IPS-11a (cell line): ENCODE results near the gene AFTPH.

ENCODE experiments used
- H3K4me3 ChIP-seq: one replicate; pipeline ENCODE4 v1.5.1; 2013; ENCODE audit warnings: low read depth, low read length, control low read depth

AFTPH gene

GRCh38 chr2:64540615-64541014, 16.5 kb downstream of the AFTPH start:
- H3K4me3 ChIP-seq: no peak overlapping the region

GRCh38 chr2:64541547-64541946, 17.4 kb downstream of the AFTPH start:
- H3K4me3 ChIP-seq: no peak overlapping the region

GRCh38 chr2:64542071-64543007, 18.2 kb downstream of the AFTPH start:
- H3K4me3 ChIP-seq: no peak overlapping the region

- H3K4me3 ChIP-seq: no peak overlapping the region
Observed at GRCh38 chr2:64543008-64543697, 19.0 kb downstream of the AFTPH start.

- H3K4me3 ChIP-seq: no peak overlapping the region
Observed at GRCh38 chr2:64548761-64549160, 24.6 kb downstream of the AFTPH start.

- H3K4me3 ChIP-seq: no peak overlapping the region
Observed at GRCh38 chr2:64550042-64550441, 25.9 kb downstream of the AFTPH start.

- no peak overlapping the region for H3K4me3 ChIP-seq
Observed at GRCh38 chr2:64551851-64552250, 27.7 kb downstream of the AFTPH start.

- no peak overlapping the region for H3K4me3 ChIP-seq
Observed at GRCh38 chr2:64554117-64554516, 30.0 kb downstream of the AFTPH start.

GRCh38 chr2:64558445-64559081, 34.4 kb downstream of the AFTPH start:
- no peak overlapping the region for H3K4me3 ChIP-seq

- H3K4me3 ChIP-seq: no peak overlapping the region
Observed at GRCh38 chr2:64562148-64562784, 38.1 kb downstream of the AFTPH start.

GRCh38 chr2:64563436-64563938, 39.4 kb downstream of the AFTPH start:
- no peak overlapping the region for H3K4me3 ChIP-seq

- no peak overlapping the region for H3K4me3 ChIP-seq
Observed at GRCh38 chr2:64565949-64566710, 42.0 kb downstream of the AFTPH start.

- H3K4me3 ChIP-seq: no peak overlapping the region
Observed at GRCh38 chr2:64567473-64567872, 43.3 kb downstream of the AFTPH start.

GRCh38 chr2:64568836-64569235, 44.7 kb downstream of the AFTPH start:
- no peak overlapping the region for H3K4me3 ChIP-seq

- H3K4me3 ChIP-seq: no peak overlapping the region
Observed at GRCh38 chr2:64574871-64575270, 50.7 kb downstream of the AFTPH start.

GRCh38 chr2:64581018-64581417, 56.9 kb downstream of the AFTPH start:
- H3K4me3 ChIP-seq: no peak overlapping the region

GRCh38 chr2:64581777-64582539, 57.8 kb downstream of the AFTPH start:
- H3K4me3 ChIP-seq: no peak overlapping the region

GRCh38 chr2:64582774-64583340, 58.7 kb downstream of the AFTPH start:
- H3K4me3 ChIP-seq: no peak overlapping the region

GRCh38 chr2:64586054-64586453, 61.9 kb downstream of the AFTPH start:
- H3K4me3 ChIP-seq: no peak overlapping the region
